SH-SY5Y (cell line): ENCODE results near the gene SERPINB6.

Source experiments
- GATA2 ChIP-seq: IDR thresholded peaks from 2 replicates; pipeline ENCODE4 v1.6.1; 2011; ENCODE audit warnings: mild to moderate bottlenecking, low read depth, low read length
- GATA3 ChIP-seq: IDR thresholded peaks from 2 replicates; pipeline ENCODE4 v1.6.1; 2011; ENCODE audit warnings: low read depth, mild to moderate bottlenecking, low read length, moderate library complexity

DNA sequence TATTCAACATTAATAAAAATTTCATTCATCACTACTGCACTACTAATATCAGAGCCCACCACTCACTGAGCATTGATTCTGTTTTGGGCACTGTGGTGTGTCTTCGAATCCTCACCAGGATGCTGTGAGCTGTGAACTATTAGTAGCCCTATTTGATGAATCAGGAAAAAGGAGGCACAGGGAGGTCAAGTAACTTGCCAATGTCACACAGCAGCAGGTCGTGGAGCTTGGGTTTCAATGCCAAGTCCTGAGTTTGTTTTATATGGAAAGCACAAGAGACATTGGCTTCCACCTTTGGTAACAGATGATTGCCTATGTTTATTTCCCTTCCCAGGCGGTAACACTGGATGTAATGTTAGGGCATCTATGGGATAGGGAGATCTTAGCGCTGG is 43.3 kb upstream of the SERPINB6 start:
- no peak for TF ChIP-seq GATA3
- no peak for TF ChIP-seq GATA2
